Activated B cell treated with CpG ODN at 0.5 μM for 24 hours (primary cell): ENCODE data around the gene TPRX2. TPM values are rescaled to one million over a fixed set of nuclear protein-coding genes. Genes with fewer than 3 reads are reported as not detected.
"Not testable (repeated sequence)": the region's sequence is repeated elsewhere in the genome, so short reads cannot be mapped to it uniquely, and the experiment has no call there.

Experiments used
- ATAC-seq: fragments of 200-7000 bp; cut with Tn5 transposase; one replicate; pipeline ENCODE4 v1.10.0; 2021; ENCODE audit warnings: low read depth, mild to moderate bottlenecking, moderate library complexity
- CTCF ChIA-PET: fragments of 350-600 bp; sonication (Branson Sonifier 250); formaldehyde crosslinking; loops from one replicate; lab custom pipeline; 2021; ENCODE audit warnings: antibody characterized with exemption; lab: Charles Lee
- POLR2A ChIA-PET: fragments of 350-600 bp; sonication (Branson Sonifier 250); formaldehyde crosslinking; loops from one replicate; lab custom pipeline; 2021; ENCODE audit warnings: antibody characterized with exemption; lab: Charles Lee
- DNase-seq: peaks from one replicate; pipeline ENCODE4 v3.0.0; 2022
- H3K27ac Mint-ChIP-seq: one replicate; pipeline ENCODE4 v1.8.0; 2020; ENCODE audit warnings: mixed read lengths
- H3K27me3 Mint-ChIP-seq: one replicate; pipeline ENCODE4 v1.8.0; 2021; ENCODE audit warnings: mixed read lengths
- H3K36me3 Mint-ChIP-seq: one replicate; pipeline ENCODE4 v1.8.0; 2021; ENCODE audit warnings: low read depth, mixed read lengths
- H3K4me1 Mint-ChIP-seq: one replicate; pipeline ENCODE4 v1.8.0; 2021; ENCODE audit warnings: mixed read lengths
- H3K4me3 Mint-ChIP-seq: one replicate; pipeline ENCODE4 v1.8.0; 2020; ENCODE audit warnings: mild to moderate bottlenecking, mixed read lengths
- H3K9me3 Mint-ChIP-seq: one replicate; pipeline ENCODE4 v1.8.0; 2020; ENCODE audit warnings: mixed read lengths
- CTCF ChIP-seq: fragments of 200-600 bp; IDR thresholded peaks from one replicate; pipeline ENCODE4 v1.8.0; 2022; ENCODE audit warnings: antibody characterized with exemption, mild to moderate bottlenecking
- intact Hi-C: fragments of 100-400 bp; cut with micrococcal nuclease; formaldehyde crosslinking; loops from one replicate; pipeline ENCODE4 v1.15.1; 2024
- total RNA-seq: library from RNA; stranded (reverse); gene quantifications from 2 replicates; pipeline ENCODE4 v1.2.3, GENCODE V29; 2022

Gene TPRX2
- total RNA-seq, 1 donor from 2014 or later: not detected

- CTCF ChIA-PET: no interaction called here
- H3K4me1 Mint-ChIP-seq: no peaks in the 10 kb centered on the region
- H3K27ac Mint-ChIP-seq: no peak overlapping the region
- ATAC-seq (no peak), DNase-seq (no peak)
- peaks cover 25% of the 10 kb centered on the region for H3K27me3 Mint-ChIP-seq
- TF ChIP-seq CTCF: no peak
- intact Hi-C loops: no loop called here
- POLR2A ChIA-PET: no interaction called here
- no peaks in the 10 kb centered on the region for H3K36me3 Mint-ChIP-seq
- H3K9me3 Mint-ChIP-seq: peaks cover 3% of the 10 kb centered on the region
- no peak overlapping the region for H3K4me3 Mint-ChIP-seq
Observed at GRCh38 chr19:47861630-47862029, 2.6 kb downstream of the TPRX2 start.

- Mint-ChIP-seq H3K27me3 (peaks cover 23% of the 10 kb centered on the region), H3K4me3 (no peak overlapping the region), H3K36me3 (no peaks in the 10 kb centered on the region), H3K9me3 (peaks cover 3% of the 10 kb centered on the region), H3K27ac (no peak overlapping the region), H3K4me1 (no peaks in the 10 kb centered on the region)
- intact Hi-C loops: loop anchor here (1.0 kb wide), 1 partner anchor 97 kb away; no protein-coding TSS in a partner anchor
- ChIA-PET CTCF (interaction anchor here (0.6 to 1.2 kb wide), 2 partner anchors 14 to 1156 kb away, joined by 3 read pairs; no protein-coding TSS in a partner anchor), POLR2A (no interaction called here)
- TF ChIP-seq CTCF: peak; percentile 73
- ATAC-seq (peak; percentile 54), DNase-seq (peak; percentile 66)
Observed at GRCh38 chr19:47863514-47863936, 4.5 kb downstream of the TPRX2 start.

GRCh38 chr19:47865166-47865565 is 6.1 kb downstream of the TPRX2 start:
- POLR2A ChIA-PET: no interaction called here
- TF ChIP-seq CTCF: no peak
- peaks cover 2% of the 10 kb centered on the region for H3K4me1 Mint-ChIP-seq
- peaks cover 23% of the 10 kb centered on the region for H3K27me3 Mint-ChIP-seq
- H3K4me3 Mint-ChIP-seq: no peak overlapping the region
- no peak for ATAC-seq
- CTCF ChIA-PET: no interaction called here
- peaks cover 3% of the 10 kb centered on the region for H3K9me3 Mint-ChIP-seq
- intact Hi-C loops: no loop called here
- DNase-seq: no peak
- H3K27ac Mint-ChIP-seq: no peak overlapping the region
- H3K36me3 Mint-ChIP-seq: no peaks in the 10 kb centered on the region

GRCh38 chr19:47878906-47879305 is 19.9 kb downstream of the TPRX2 start:
- ATAC-seq (no peak), DNase-seq (no peak)
- Mint-ChIP-seq H3K36me3 (no peaks in the 10 kb centered on the region), H3K27me3 (peaks cover 9% of the 10 kb centered on the region), H3K9me3 (peaks cover 2% of the 10 kb centered on the region), H3K4me1 (no peaks in the 10 kb centered on the region), H3K4me3 (no peak overlapping the region), H3K27ac (no peak overlapping the region)
- CTCF ChIA-PET: interaction anchor here (1.3 kb wide), 1 partner anchor 10 kb away, joined by 3 read pairs; no protein-coding TSS in a partner anchor
- TF ChIP-seq CTCF: no peak
- intact Hi-C loops: no loop called here
- POLR2A ChIA-PET: no interaction called here

- POLR2A ChIA-PET, H3K27me3 Mint-ChIP-seq, intact Hi-C loops, H3K27ac Mint-ChIP-seq, H3K4me3 Mint-ChIP-seq, CTCF ChIA-PET, H3K9me3 Mint-ChIP-seq, H3K4me1 Mint-ChIP-seq, H3K36me3 Mint-ChIP-seq, DNase-seq, ATAC-seq: not testable (repeated sequence)
Observed at GRCh38 chr19:47879385-47879784, 20.4 kb downstream of the TPRX2 start.

GRCh38 chr19:47881757-47882156 is 22.7 kb downstream of the TPRX2 start:
- CTCF ChIA-PET: no interaction called here

More at GRCh38 chr19:47881757-47882156, 22.7 kb downstream of the TPRX2 start:
- TF ChIP-seq CTCF: no peak
- Mint-ChIP-seq H3K4me3 (no peak overlapping the region), H3K4me1 (no peaks in the 10 kb centered on the region), H3K9me3 (peaks cover 2% of the 10 kb centered on the region), H3K27ac (no peak overlapping the region), H3K27me3 (peaks cover 8% of the 10 kb centered on the region), H3K36me3 (no peaks in the 10 kb centered on the region)
- POLR2A ChIA-PET: no interaction called here
- ATAC-seq (no peak), DNase-seq (no peak)
- intact Hi-C loops: no loop called here
